H1 (cell line): ENCODE data around the gene FAM76A. TPM values are rescaled to one million over a fixed set of nuclear protein-coding genes. Genes with fewer than 3 reads are reported as not detected.

Source experiments
- BACH1 ChIP-seq: IDR thresholded peaks from 2 replicates; pipeline ENCODE4 v1.6.1; 2012; ENCODE audit warnings: low read length, improper control_type of control experiment
- GTF2F1 ChIP-seq: IDR thresholded peaks from 2 replicates; pipeline ENCODE4 v1.6.1; 2012; ENCODE audit warnings: low read depth, low read length, improper control_type of control experiment, borderline replicate concordance
- JUND ChIP-seq: IDR thresholded peaks from 2 replicates; pipeline ENCODE4 v1.6.1; 2011; ENCODE audit warnings: mild to moderate bottlenecking, improper control_type of control experiment, low read length
- NANOG ChIP-seq: IDR thresholded peaks from 2 replicates; pipeline ENCODE4 v1.6.1; 2011; ENCODE audit warnings: low read length, low read depth, mild to moderate bottlenecking, inconsistent platforms; ENCODE audit not compliant: insufficient read depth, poor library complexity, severe bottlenecking
- NRF1 ChIP-seq: IDR thresholded peaks from 2 replicates; pipeline ENCODE4 v1.6.1; 2011; ENCODE audit warnings: mild to moderate bottlenecking, low read depth, low read length, improper control_type of control experiment
- SUZ12 ChIP-seq: fragments of 200-600 bp; sonication (generic); IDR thresholded peaks from 2 replicates; pipeline ENCODE4 v1.6.1; 2012; ENCODE audit warnings: mild to moderate bottlenecking, inconsistent platforms, low read length, moderate library complexity, mixed read lengths
- TCF12 ChIP-seq: IDR thresholded peaks from 2 replicates; pipeline ENCODE4 v1.6.1; 2011; ENCODE audit warnings: low read depth, mild to moderate bottlenecking, low read length
- TEAD4 ChIP-seq: IDR thresholded peaks from 2 replicates; pipeline ENCODE4 v1.6.1; 2012; ENCODE audit warnings: low read depth, low read length, inconsistent platforms, mixed read lengths
- ZNF274 ChIP-seq: IDR thresholded peaks from 2 replicates; pipeline ENCODE4 v1.7.0; 2012; ENCODE audit warnings: low read length, borderline replicate concordance; ENCODE audit errors: extremely low read depth
- polyA plus RNA-seq, 7 experiments: library from polyadenylated mRNA; depleted of rRNA in 3 of 7; stranded (reverse) in 5 of 7; unstranded in 2 of 7; fragments of >200 nt in 5 of 7; fragments of 200-250 nt in 2 of 7; gene quantifications; 1 replicate in 5 of 7; 2 replicates in 1 of 7; 4 replicates in 1 of 7; pipeline versions ENCODE4 v1.2.1 to v1.2.3, GENCODE V29; 2011 to 2013; ENCODE audit warnings: missing spikeins in 2 of 7, mixed read lengths in 2 of 7
- total RNA-seq: library from RNA; stranded (reverse); fragmentation: NEBNext Ultra II Directional; extraction: Animal tissue kit (Norgen Biotek cat#: 25700); gene quantifications from 2 replicates; pipeline ENCODE4 v1.2.1, GENCODE V29; 2021
- TF ChIP-seq, protein P1 (sequence below): IDR thresholded peaks from 2 replicates; pipeline ENCODE4 v1.6.1; 2012; ENCODE audit warnings: low read length, inconsistent platforms

Gene FAM76A
- total and polyA plus RNA-seq, 2 of the 8 experiments (the other 6 are each of a cell fraction or from before 2014, with no cell fraction given), result 3.4 to 16.2 TPM

GRCh38 chr1:27741121-27741520 is 15.4 kb downstream of the FAM76A start (continued):
- TF ChIP-seq, protein P1, sequence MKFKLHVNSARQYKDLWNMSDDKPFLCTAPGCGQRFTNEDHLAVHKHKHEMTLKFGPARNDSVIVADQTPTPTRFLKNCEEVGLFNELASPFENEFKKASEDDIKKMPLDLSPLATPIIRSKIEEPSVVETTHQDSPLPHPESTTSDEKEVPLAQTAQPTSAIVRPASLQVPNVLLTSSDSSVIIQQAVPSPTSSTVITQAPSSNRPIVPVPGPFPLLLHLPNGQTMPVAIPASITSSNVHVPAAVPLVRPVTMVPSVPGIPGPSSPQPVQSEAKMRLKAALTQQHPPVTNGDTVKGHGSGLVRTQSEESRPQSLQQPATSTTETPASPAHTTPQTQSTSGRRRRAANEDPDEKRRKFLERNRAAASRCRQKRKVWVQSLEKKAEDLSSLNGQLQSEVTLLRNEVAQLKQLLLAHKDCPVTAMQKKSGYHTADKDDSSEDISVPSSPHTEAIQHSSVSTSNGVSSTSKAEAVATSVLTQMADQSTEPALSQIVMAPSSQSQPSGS, result no peak
- no peak for TF ChIP-seq BACH1
- TF ChIP-seq NANOG, result no peak
- no peak for TF ChIP-seq TCF12
- TF ChIP-seq TEAD4, result no peak
- no peak for TF ChIP-seq SUZ12
- no peak for TF ChIP-seq NRF1
- no peak for TF ChIP-seq GTF2F1
- no peak for TF ChIP-seq ZNF274
- TF ChIP-seq JUND, result no peak
